IPS DF 6.9 (cell line): ENCODE results near the gene DNAAF5.

Source experiments
- DNase-seq: peaks from one replicate; pipeline ENCODE4 v3.0.0-alpha.2; 2013; ENCODE audit warnings: low read depth, low spot score
- H3K27ac ChIP-seq: one replicate; pipeline ENCODE4 v1.5.1; 2013; ENCODE audit warnings: low read length, control low read depth
- H3K27me3 ChIP-seq: 2 replicates; pipeline ENCODE4 v1.6.1; 2013; ENCODE audit warnings: mild to moderate bottlenecking, low read length; ENCODE audit not compliant: control insufficient read depth, insufficient read depth
- H3K36me3 ChIP-seq: 2 replicates; pipeline ENCODE4 v1.6.1; 2013; ENCODE audit warnings: low read length; ENCODE audit not compliant: control insufficient read depth, insufficient read depth
- H3K4me1 ChIP-seq: 2 replicates; pipeline ENCODE4 v1.6.1; 2013; ENCODE audit warnings: low read length; ENCODE audit not compliant: control insufficient read depth, insufficient read depth
- H3K4me3 ChIP-seq: 2 replicates; pipeline ENCODE4 v1.5.1; 2013; ENCODE audit warnings: mild to moderate bottlenecking, low read length
- H3K9me3 ChIP-seq: 2 replicates; pipeline ENCODE4 v1.6.1; 2013; ENCODE audit warnings: low read length, inconsistent platforms; ENCODE audit not compliant: control insufficient read depth, insufficient read depth
- WGBS: extraction: QIAGEN DNeasy Blood & Tissue Kit; methylation state at CpG from one replicate; pipeline ENCODE4 v1.1.7; 2013; ENCODE audit warnings: mixed read lengths, missing lambda C conversion rate; ENCODE audit not compliant: insufficient read length, insufficient coverage; 5-methylcytosine and 5-hydroxymethylcytosine counted together

DNAAF5 gene

GRCh38 chr7:805261-805660, 78.8 kb downstream of the DNAAF5 start:
- no CpG with 5 or more reads among the region's 18 CpGs for WGBS
- H3K4me3 ChIP-seq, result no peak overlapping the region
- H3K27me3 ChIP-seq, result 0 out of 2 replicates have a peak, but pooled peaks cover 2% of the 10 kb centered on the region
- no peak for DNase-seq
- no peaks in the 10 kb centered on the region for H3K9me3 ChIP-seq
- H3K36me3 ChIP-seq, result no peaks in the 10 kb centered on the region
- H3K27ac ChIP-seq, result no peak overlapping the region
- no peaks in the 10 kb centered on the region for H3K4me1 ChIP-seq

DNA sequence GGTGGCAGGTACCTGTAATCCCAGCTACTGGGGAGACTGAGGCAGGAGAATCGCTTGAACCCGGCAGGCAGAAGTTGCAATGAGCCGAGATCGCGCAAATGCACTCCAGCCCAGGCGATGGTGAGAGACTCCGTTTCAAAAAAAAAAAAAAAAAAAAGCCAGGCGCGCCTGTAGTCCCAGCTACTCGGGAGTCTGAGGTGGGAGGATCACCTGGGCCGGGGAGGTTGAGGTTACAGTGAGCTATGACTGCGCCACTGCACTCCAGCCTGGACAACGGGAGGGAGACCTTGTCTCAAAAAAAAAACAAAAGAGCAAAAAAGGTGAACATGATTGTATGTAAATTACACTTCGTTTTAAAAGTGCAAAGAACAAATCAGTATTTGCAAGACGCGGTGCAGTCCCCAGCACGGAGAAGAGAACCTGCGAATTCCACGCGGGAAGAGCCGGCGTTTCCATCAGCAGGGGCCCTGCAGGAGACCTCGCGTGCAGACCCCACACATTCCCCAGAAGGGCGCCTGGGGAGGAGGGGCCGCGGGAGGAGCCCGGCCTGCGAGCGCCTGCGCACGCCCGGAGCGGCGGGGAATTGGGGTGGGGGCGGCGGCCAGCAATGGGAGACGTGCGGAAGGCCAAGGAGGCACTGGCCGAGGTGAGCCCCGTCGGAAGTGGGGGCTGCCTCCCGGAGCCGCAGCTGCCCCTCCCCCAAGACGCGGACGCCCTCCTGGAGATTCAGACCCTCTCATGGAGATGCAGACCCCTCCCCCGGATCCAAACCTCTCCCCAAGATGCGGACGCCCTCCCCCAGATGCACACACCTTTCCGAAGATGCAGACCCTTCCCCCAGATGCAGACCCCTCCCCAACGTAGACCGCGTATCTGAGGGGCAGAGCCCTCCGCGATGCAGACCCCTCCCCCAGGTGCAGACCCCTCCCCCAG, 89.1 kb downstream of the DNAAF5 start:
- peaks cover 1% of the 10 kb centered on the region for H3K4me1 ChIP-seq
- no peaks in the 10 kb centered on the region; the same call in 1 of the 2 replicates for H3K36me3 ChIP-seq
- no peak overlapping the region for H3K27ac ChIP-seq
- DNase-seq, result no peak
- no CpG with 5 or more reads among the region's 56 CpGs for WGBS
- no peaks in the 10 kb centered on the region for H3K27me3 ChIP-seq
- no peaks in the 10 kb centered on the region for H3K9me3 ChIP-seq
- H3K4me3 ChIP-seq, result peak overlapping the region; percentile 72; the same call in 1 of the 2 replicates

DNA sequence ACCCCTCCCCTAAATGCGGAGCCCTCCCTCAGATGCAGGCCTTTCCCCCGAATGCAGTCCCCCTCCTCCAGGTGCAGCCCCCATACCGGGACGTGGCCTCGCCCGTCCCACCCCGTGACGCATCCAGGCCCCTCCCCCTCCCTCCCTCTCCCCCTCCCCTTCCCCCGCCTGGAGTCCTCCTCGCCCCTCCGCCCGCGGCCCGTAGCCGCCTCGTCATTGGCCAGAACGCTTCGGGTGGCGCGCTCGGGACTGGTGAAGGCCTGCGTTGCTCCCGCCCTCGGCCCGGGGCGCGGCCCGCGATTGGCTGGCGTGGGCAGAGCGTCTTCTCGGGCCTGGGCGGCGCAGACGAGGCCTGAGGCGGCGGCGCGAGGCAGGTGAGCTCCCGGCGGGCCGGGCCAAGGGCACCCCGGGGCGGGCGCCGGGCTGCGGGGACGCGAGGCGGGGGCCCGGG, 89.8 kb downstream of the DNAAF5 start:
- H3K27me3 ChIP-seq, result no peaks in the 10 kb centered on the region
- peak overlapping the region; percentile 78; the same call in 1 of the 2 replicates for H3K4me3 ChIP-seq
- WGBS, result no CpG with 5 or more reads among the region's 51 CpGs
- peaks cover 1% of the 10 kb centered on the region for H3K4me1 ChIP-seq
- H3K9me3 ChIP-seq, result no peaks in the 10 kb centered on the region
- peak; percentile 95 for DNase-seq
- no peaks in the 10 kb centered on the region; the same call in 1 of the 2 replicates for H3K36me3 ChIP-seq
- no peak overlapping the region for H3K27ac ChIP-seq

DNA sequence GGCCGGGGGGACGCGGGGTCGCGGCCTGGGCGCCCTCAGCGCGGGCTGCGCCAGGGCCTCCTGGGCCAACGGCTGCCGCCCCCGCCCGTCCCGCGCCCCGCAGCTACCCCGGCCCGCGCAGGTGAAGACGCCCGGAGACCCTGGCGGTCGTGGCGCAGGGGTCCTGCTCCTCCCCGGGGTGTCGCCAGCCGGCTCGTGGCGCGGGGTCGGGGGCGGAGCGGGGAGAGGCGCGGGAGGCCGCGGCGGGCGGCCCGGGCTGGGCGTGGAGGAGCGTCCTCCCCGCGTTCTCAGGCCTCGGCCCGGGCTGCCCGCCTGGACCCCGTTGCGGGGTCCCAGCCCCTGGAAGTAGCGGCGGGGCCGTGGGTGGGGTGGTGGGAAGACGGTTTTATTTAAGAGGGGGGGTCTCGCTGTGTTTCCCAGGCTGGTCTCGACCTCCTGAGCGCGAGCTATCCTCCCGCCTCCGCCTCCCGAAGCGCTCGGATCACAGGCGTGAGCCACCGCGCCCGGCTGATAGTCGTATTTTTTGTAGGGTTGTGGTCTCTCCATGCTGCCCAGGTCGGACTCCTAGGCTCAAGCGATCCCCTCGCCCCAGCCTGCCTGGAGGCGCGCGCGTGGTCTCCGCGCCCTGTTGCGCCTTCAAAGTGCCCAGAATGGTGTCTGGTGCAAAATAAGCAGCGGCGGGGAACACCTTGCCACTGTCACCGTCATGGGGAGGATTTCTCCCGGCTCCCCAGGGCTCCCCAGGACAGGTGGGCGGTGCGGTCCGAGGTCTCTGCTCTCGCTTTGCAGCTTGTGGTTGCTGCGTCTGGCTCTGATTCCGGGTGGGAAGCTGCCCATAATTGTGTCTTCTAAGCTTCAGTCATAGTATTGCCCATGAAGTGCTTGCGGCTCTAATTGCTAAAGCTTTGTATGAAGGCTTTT, 90.5 kb downstream of the DNAAF5 start:
- no peak for DNase-seq
- peaks cover 1% of the 10 kb centered on the region for H3K4me1 ChIP-seq
- no peak overlapping the region for H3K27ac ChIP-seq
- no peaks in the 10 kb centered on the region for H3K9me3 ChIP-seq
- no CpG with 5 or more reads among the region's 88 CpGs for WGBS
- no peaks in the 10 kb centered on the region; the same call in 1 of the 2 replicates for H3K36me3 ChIP-seq
- H3K4me3 ChIP-seq, result peak overlapping the region; percentile 78
- H3K27me3 ChIP-seq, result no peaks in the 10 kb centered on the region

DNA sequence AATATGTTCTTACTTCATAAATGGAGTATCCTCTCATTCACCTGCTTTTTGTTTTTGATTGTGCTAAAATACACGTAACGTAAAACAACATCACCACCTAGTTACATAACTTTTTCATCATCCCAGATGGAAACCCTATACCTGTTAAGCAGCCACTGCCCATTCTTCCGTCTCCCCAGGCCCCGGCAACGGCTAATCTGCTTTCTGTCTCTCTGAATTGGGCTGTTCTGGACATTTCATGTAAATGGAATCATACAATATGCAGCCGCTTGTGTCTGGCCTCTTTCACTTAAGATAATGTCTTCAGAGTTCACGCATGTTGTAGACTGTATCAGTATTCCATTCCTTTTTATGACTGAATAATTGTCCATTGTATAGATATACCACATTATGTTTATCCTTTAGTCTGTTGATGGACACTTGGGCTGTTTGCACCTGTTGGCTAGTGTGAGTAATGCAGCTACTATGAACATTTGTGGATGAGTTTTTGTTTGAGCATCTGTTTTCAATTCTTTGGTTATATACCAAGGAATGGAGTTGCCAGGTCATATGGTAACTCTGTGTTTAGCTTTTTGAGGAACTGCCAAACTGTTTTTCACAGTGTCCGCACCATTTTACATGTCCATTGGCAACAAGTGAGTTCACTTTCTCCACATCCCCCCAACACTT, 91.7 kb downstream of the DNAAF5 start:
- no peaks in the 10 kb centered on the region for H3K9me3 ChIP-seq
- no peak for DNase-seq

DNA sequence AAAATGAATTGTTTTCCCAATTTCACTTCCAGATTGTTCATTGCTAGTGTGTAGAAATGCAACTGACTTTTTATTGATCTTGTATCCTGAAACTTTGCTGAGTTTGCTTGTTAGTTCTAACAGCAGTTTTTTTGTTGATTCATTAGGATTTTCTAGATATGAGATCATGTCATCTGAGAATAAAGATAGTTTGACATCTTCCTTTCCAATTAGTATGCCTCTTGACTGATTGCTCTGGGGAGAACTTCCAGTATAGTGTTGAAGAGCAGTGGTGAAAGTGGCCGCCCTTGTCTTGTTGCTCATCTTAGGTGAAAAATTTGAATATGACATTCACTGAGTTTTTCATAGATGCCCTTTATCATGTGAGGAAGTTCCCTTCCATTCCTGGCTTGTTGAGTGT, 93.8 kb downstream of the DNAAF5 start:
- H3K4me1 ChIP-seq, result no peaks in the 10 kb centered on the region
- no CpG with 5 or more reads among the region's 1 CpG for WGBS

More for the DNA sequence above, 91.7 kb downstream of the DNAAF5 start:
- Histone ChIP-seq H3K4me3 (no peak overlapping the region), H3K27ac (no peak overlapping the region), H3K27me3 (no peaks in the 10 kb centered on the region), H3K36me3 (no peaks in the 10 kb centered on the region; the same call in 1 of the 2 replicates), H3K4me1 (peaks cover 1% of the 10 kb centered on the region)
- no CpG with 5 or more reads among the region's 8 CpGs for WGBS

GRCh38 chr7:821688-822087, 95.2 kb downstream of the DNAAF5 start:
- H3K27ac ChIP-seq, result no peak overlapping the region
- no peak for DNase-seq
- no peaks in the 10 kb centered on the region for H3K9me3 ChIP-seq
- no peaks in the 10 kb centered on the region for H3K27me3 ChIP-seq
- peaks cover 3% of the 10 kb centered on the region; the same call in 1 of the 2 replicates for H3K4me1 ChIP-seq
- WGBS, result no CpG with 5 or more reads among the region's 11 CpGs
- no peaks in the 10 kb centered on the region; the same call in 1 of the 2 replicates for H3K36me3 ChIP-seq
- H3K4me3 ChIP-seq, result no peak overlapping the region

More for the DNA sequence above, 93.8 kb downstream of the DNAAF5 start:
- no peak overlapping the region for H3K27ac ChIP-seq
- no peaks in the 10 kb centered on the region for H3K9me3 ChIP-seq
- DNase-seq, result no peak
- no peak overlapping the region for H3K4me3 ChIP-seq
- no peaks in the 10 kb centered on the region; the same call in 1 of the 2 replicates for H3K36me3 ChIP-seq
- H3K27me3 ChIP-seq, result no peaks in the 10 kb centered on the region

DNA sequence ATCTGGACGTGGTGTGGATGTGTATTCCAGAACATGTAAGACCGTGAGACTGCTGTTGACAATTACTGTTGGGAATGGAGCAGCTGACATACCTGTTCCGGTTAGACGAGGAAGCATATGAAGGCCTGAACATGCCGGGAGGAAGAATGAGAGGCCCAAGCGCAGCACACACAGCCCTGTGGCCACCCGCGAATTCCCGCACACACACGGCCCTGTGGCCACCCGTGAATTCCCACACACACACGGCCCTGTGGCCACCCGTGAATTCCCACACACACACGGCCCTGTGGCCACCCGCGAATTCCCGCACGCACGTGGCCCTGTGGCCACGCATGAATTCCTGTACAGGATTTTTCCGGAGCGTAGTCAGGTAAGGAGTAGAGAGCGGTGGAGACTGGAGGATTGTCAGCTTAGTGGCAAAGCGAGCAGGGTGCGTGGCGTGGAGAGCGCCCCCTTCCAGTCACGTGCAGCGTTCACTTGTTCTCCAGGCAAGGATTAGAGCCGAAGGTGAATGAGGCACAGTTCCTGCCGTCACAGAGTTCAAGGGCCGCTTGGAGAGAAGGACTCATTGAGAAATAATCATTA, 96.3 kb downstream of the DNAAF5 start:
- WGBS, result no CpG with 5 or more reads among the region's 32 CpGs
- Histone ChIP-seq H3K27ac (no peak overlapping the region), H3K9me3 (no peaks in the 10 kb centered on the region), H3K4me1 (peaks cover 3% of the 10 kb centered on the region; the same call in 1 of the 2 replicates), H3K4me3 (no peak overlapping the region), H3K36me3 (no peaks in the 10 kb centered on the region), H3K27me3 (no peaks in the 10 kb centered on the region)
- no peak for DNase-seq

DNA sequence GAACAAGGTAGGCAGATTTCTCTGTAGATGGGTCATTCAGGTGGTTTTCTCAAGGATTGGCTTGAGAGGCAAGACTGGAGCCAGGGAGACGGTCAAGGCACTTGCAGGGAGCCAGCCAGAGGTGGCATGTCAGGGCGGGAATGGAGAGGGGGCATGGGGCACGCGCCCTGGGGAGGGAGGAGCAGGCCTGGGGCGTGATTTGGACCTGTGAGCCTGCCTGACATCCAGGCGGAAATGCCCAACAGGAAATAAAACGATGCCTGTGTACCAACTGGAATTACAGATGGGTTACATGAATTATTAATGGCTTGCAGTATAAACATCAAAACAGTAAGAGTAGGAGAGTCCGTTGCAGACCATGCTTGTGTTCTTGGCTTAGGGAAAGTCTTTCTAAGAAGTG, 97.2 kb downstream of the DNAAF5 start:
- H3K27ac ChIP-seq, result no peak overlapping the region
- H3K9me3 ChIP-seq, result no peaks in the 10 kb centered on the region
- H3K27me3 ChIP-seq, result no peaks in the 10 kb centered on the region
- DNase-seq, result no peak
- WGBS, result no CpG with 5 or more reads among the region's 8 CpGs
- no peaks in the 10 kb centered on the region for H3K36me3 ChIP-seq
- peaks cover 3% of the 10 kb centered on the region; the same call in 1 of the 2 replicates for H3K4me1 ChIP-seq
- no peak overlapping the region for H3K4me3 ChIP-seq
